IPS-20b (cell line): ENCODE measurements around the gene MSH3.

Experiments used
- H3K27ac ChIP-seq: one replicate; pipeline ENCODE4 v1.5.1; 2013; ENCODE audit warnings: low read length
- H3K27me3 ChIP-seq: 2 replicates; pipeline ENCODE4 v1.6.1; 2013; ENCODE audit warnings: mild to moderate bottlenecking, low read length, inconsistent platforms; ENCODE audit not compliant: insufficient read depth
- H3K36me3 ChIP-seq: 2 replicates; pipeline ENCODE4 v1.6.1; 2013; ENCODE audit warnings: low read depth, mild to moderate bottlenecking, inconsistent platforms, low read length, moderate library complexity; ENCODE audit not compliant: insufficient read depth
- H3K4me1 ChIP-seq: 2 replicates; pipeline ENCODE4 v1.6.1; 2013; ENCODE audit warnings: mild to moderate bottlenecking, control low read depth, inconsistent platforms, low read length, moderate library complexity; ENCODE audit not compliant: insufficient read depth
- H3K4me3 ChIP-seq: 2 replicates; pipeline ENCODE4 v1.5.1; 2013; ENCODE audit warnings: mild to moderate bottlenecking, low read length, inconsistent platforms
- H3K9ac ChIP-seq: 2 replicates; pipeline ENCODE4 v1.6.1; 2013; ENCODE audit warnings: low read depth, mild to moderate bottlenecking, inconsistent platforms, low read length, moderate library complexity
- H3K9me3 ChIP-seq: 2 replicates; pipeline ENCODE4 v1.6.1; 2013; ENCODE audit warnings: mild to moderate bottlenecking, low read depth, low read length, inconsistent platforms; ENCODE audit not compliant: insufficient read depth

The MSH3 gene

GRCh38 chr5:80711938-80712337 is 57.5 kb downstream of the MSH3 start:
- Histone ChIP-seq H3K27ac (no peak overlapping the region), H3K36me3 (0 out of 2 replicates have a peak, but pooled peaks cover 8% of the 10 kb centered on the region), H3K9me3 (no peaks in the 10 kb centered on the region), H3K4me1 (no peaks in the 10 kb centered on the region), H3K4me3 (no peak overlapping the region), H3K9ac (no peak overlapping the region), H3K27me3 (no peaks in the 10 kb centered on the region)

- no peak overlapping the region for H3K4me3 ChIP-seq
- no peaks in the 10 kb centered on the region for H3K9me3 ChIP-seq
- H3K27me3 ChIP-seq = no peaks in the 10 kb centered on the region
- no peak overlapping the region for H3K27ac ChIP-seq
- 0 out of 2 replicates have a peak, but pooled peaks cover 8% of the 10 kb centered on the region for H3K36me3 ChIP-seq
- no peak overlapping the region for H3K9ac ChIP-seq
- H3K4me1 ChIP-seq = no peaks in the 10 kb centered on the region
Observed at GRCh38 chr5:80712919-80713318, 58.5 kb downstream of the MSH3 start.

GRCh38 chr5:80713631-80714030 is 59.2 kb downstream of the MSH3 start:
- Histone ChIP-seq H3K9me3 (no peaks in the 10 kb centered on the region), H3K27me3 (no peaks in the 10 kb centered on the region), H3K4me1 (no peaks in the 10 kb centered on the region), H3K4me3 (no peak overlapping the region), H3K9ac (no peak overlapping the region), H3K36me3 (0 out of 2 replicates have a peak, but pooled peaks cover 5% of the 10 kb centered on the region), H3K27ac (no peak overlapping the region)

DNA sequence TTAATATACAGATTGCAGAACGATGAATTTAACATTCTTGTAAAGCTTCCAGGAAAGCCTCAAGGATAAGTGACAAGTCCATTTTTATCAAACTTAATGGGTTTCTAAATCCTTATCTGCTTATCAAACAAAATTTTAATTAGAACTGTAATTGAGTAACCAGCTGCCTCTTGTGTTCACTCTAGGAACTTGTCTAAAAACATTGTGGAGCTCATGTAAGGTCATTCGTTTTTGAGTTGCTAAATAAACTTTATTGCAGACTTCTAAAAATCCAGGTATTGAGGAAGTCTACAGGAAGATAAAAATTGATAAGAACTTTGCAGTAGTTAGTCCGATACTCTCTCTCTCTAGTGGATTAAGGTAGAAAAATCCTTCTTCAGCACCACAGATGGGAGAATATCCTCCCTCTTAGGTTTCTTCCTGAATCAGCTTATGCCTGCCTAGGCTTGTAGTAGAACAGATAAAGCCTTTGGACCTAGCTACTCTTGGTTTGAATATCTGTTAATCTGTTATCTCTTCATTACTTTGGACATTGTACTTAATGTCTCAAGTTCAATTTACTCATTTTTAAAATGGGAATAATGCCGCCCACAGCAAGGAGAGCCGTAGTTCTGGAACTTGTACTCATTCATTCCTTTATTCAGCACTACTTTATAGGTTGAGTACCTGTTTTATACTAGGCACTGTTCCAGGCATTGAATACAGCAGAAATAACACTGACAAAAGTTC is 60.3 kb downstream of the MSH3 start:
- Histone ChIP-seq H3K9me3 (peaks cover 2% of the 10 kb centered on the region; the same call in 1 of the 2 replicates), H3K27ac (no peak overlapping the region), H3K4me3 (no peak overlapping the region), H3K27me3 (no peaks in the 10 kb centered on the region), H3K9ac (no peak overlapping the region), H3K36me3 (peaks cover 4% of the 10 kb centered on the region; the same call in 1 of the 2 replicates), H3K4me1 (no peaks in the 10 kb centered on the region)

DNA sequence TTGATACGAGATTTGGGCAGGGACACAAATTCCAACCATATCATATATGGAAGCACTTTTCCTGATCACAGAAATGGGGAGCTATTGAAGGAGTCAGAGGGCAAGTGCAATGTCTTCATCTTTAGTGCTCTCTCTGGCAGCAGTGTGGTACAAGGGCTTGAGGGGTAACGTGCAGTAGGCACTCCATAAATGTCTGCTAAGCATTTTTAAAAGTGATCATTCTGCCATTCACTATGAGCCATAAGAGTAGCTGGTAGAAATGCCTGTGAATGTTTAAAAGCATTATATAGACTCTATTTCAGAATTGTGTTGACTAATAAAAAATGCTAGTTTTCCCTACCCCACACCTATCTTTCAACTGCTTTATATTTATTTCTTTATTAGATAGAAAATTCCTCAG is 61.4 kb downstream of the MSH3 start:
- Histone ChIP-seq H3K9me3 (peaks cover 5% of the 10 kb centered on the region; the same call in 1 of the 2 replicates), H3K36me3 (peaks cover 7% of the 10 kb centered on the region; the same call in 1 of the 2 replicates), H3K4me3 (no peak overlapping the region), H3K27ac (no peak overlapping the region), H3K9ac (no peak overlapping the region), H3K4me1 (no peaks in the 10 kb centered on the region), H3K27me3 (no peaks in the 10 kb centered on the region)

- Histone ChIP-seq H3K27ac (no peak overlapping the region), H3K4me1 (no peaks in the 10 kb centered on the region), H3K36me3 (peaks cover 7% of the 10 kb centered on the region; the same call in 1 of the 2 replicates), H3K9ac (no peak overlapping the region), H3K4me3 (no peak overlapping the region), H3K9me3 (peaks cover 5% of the 10 kb centered on the region; the same call in 1 of the 2 replicates), H3K27me3 (no peaks in the 10 kb centered on the region)
Observed at GRCh38 chr5:80720181-80720580, 65.7 kb downstream of the MSH3 start.

DNA sequence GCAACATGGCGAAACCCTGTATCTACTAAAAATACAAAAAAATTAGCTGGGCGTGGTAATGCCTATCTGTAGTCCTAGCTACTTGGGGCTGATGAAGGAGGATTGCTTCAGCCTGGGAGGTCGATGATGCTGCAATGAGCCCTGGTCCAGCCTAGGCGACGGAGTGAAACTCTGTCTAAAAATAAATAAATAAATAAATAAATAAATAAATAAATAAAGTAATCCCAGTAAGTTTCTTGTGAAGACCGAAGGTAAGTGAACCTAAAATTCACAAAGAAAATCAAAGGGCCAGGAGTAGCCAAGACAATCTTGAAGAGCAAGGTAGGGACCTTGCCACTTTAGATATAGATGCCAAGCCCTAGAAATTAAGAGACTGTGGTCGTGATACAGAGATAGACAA is 68.5 kb downstream of the MSH3 start:
- Histone ChIP-seq H3K9ac (no peak overlapping the region), H3K27ac (no peak overlapping the region), H3K27me3 (no peaks in the 10 kb centered on the region), H3K4me3 (no peak overlapping the region), H3K36me3 (peaks cover 30% of the 10 kb centered on the region), H3K4me1 (no peaks in the 10 kb centered on the region), H3K9me3 (peaks cover 5% of the 10 kb centered on the region; the same call in 1 of the 2 replicates)

- Histone ChIP-seq H3K4me1 (no peaks in the 10 kb centered on the region), H3K4me3 (no peak overlapping the region), H3K27me3 (no peaks in the 10 kb centered on the region), H3K36me3 (peaks cover 36% of the 10 kb centered on the region), H3K9ac (no peak overlapping the region), H3K27ac (no peak overlapping the region), H3K9me3 (no peaks in the 10 kb centered on the region)
Observed at GRCh38 chr5:80725446-80725845, 71.0 kb downstream of the MSH3 start.

- no peak overlapping the region for H3K27ac ChIP-seq
- no peak overlapping the region for H3K9ac ChIP-seq
- H3K4me3 ChIP-seq = no peak overlapping the region
- no peaks in the 10 kb centered on the region for H3K4me1 ChIP-seq
- no peaks in the 10 kb centered on the region for H3K36me3 ChIP-seq
- H3K27me3 ChIP-seq = no peaks in the 10 kb centered on the region
- H3K9me3 ChIP-seq = no peaks in the 10 kb centered on the region
Observed at GRCh38 chr5:80736730-80737129, 82.3 kb downstream of the MSH3 start.

GRCh38 chr5:80738466-80738865 is 84.0 kb downstream of the MSH3 start:
- H3K4me3 ChIP-seq = no peak overlapping the region
- no peaks in the 10 kb centered on the region for H3K27me3 ChIP-seq
- no peaks in the 10 kb centered on the region; the same call in 1 of the 2 replicates for H3K36me3 ChIP-seq
- H3K9ac ChIP-seq = no peak overlapping the region
- no peaks in the 10 kb centered on the region for H3K9me3 ChIP-seq
- H3K4me1 ChIP-seq = no peaks in the 10 kb centered on the region
- H3K27ac ChIP-seq = no peak overlapping the region

DNA sequence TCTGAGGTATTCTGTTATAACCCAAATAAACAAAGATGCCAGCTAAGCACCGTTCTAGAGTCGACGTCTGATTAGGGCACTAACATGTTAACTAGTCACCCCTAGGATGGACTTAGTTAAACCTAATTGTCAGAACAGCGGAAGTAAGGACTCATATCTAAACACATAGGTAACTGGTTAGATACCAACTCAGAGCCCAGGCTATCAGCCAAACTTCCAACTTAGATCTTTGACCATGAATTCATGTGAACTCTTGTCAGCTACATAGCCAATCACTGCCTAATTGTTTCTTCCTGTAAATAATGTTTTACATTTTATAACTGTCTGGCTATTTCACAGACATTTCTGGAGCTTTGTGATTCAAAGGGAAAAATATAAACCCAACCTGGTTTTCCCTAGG is 84.6 kb downstream of the MSH3 start:
- H3K27ac ChIP-seq = no peak overlapping the region
- no peak overlapping the region for H3K9ac ChIP-seq
- H3K36me3 ChIP-seq = no peaks in the 10 kb centered on the region; the same call in 1 of the 2 replicates
- no peaks in the 10 kb centered on the region for H3K4me1 ChIP-seq
- no peaks in the 10 kb centered on the region for H3K27me3 ChIP-seq
- no peaks in the 10 kb centered on the region for H3K9me3 ChIP-seq
- H3K4me3 ChIP-seq = no peak overlapping the region

GRCh38 chr5:80739496-80739895 is 85.0 kb downstream of the MSH3 start:
- Histone ChIP-seq H3K4me1 (no peaks in the 10 kb centered on the region), H3K27me3 (no peaks in the 10 kb centered on the region), H3K9me3 (no peaks in the 10 kb centered on the region), H3K9ac (no peak overlapping the region), H3K4me3 (no peak overlapping the region), H3K27ac (no peak overlapping the region), H3K36me3 (no peaks in the 10 kb centered on the region; the same call in 1 of the 2 replicates)
